GM12878 (cell line): Measurements from ENCODE around the gene TNRC6B. TPM values are rescaled to one million over a fixed set of nuclear protein-coding genes. Genes with fewer than 3 reads are reported as not detected.
A peak's percentile ranks its signal among the peaks of the same experiment; 100 is the strongest.

ENCODE experiments used
- ATAC-seq: fragments of 200-7000 bp; cut with Tn5 transposase; 3 replicates; pipeline ENCODE4 v1.9.1; 2020; ENCODE audit warnings: mild to moderate bottlenecking, moderate library complexity
- BruUV-seq: library from RNA; stranded (reverse); fragments of 400-500 nt; replicated peaks from 2 replicates; lab custom pipeline; 2021; lab: Mats Ljungman, UMichigan
- CTCF ChIA-PET: fragments of 300-600 bp; sonication (Branson Sonifier 250); formaldehyde crosslinking; extraction: SDS; loops from one replicate; lab custom pipeline; 2021; ENCODE audit warnings: inconsistent platforms; lab: Yijun Ruan, JAX
- POLR2A ChIA-PET: fragments of 350-600 bp; formaldehyde crosslinking; extraction: SDS; loops from one replicate; lab custom pipeline; 2021; ENCODE audit warnings: inconsistent platforms; lab: Charles Lee
- RAD21 ChIA-PET: fragments of 300-600 bp; sonication (Branson Sonifier 250); formaldehyde crosslinking; loops from one replicate; lab custom pipeline; 2023; ENCODE audit warnings: antibody characterized with exemption; ENCODE audit not compliant: unreplicated experiment; lab: Charles Lee
- SMC1A ChIA-PET: fragments of 300-600 bp; sonication (Branson Sonifier 250); formaldehyde crosslinking; loops from one replicate; lab custom pipeline; 2023; ENCODE audit not compliant: unreplicated experiment, uncharacterized antibody; lab: Charles Lee
- DNase-seq: peaks from one replicate; pipeline ENCODE4 v3.0.0-alpha.2; 2011; ENCODE audit warnings: low read depth, low spot score
- FAIRE-seq: peaks from 3 replicates; lab custom pipeline; 2011; peaks lifted over from hg19 to GRCh38; lab: Jason Lieb, UNC
- H2AFZ ChIP-seq: 2 replicates; pipeline ENCODE4 v1.6.0; 2011; ENCODE audit warnings: low read depth, low read length, control low read depth; ENCODE audit not compliant: control insufficient read depth
- H3K27ac ChIP-seq: 2 replicates; pipeline ENCODE4 v1.5.1; 2011; ENCODE audit warnings: control low read depth; ENCODE audit not compliant: control insufficient read depth, insufficient read depth
- H3K27me3 ChIP-seq, 2 experiments: replicated peaks in 1 of 2; 2 replicates each; pipeline versions ENCODE4 v1.6.0 to v1.6.1; 2011; ENCODE audit warnings: low read length in 1 of 2; ENCODE audit not compliant: control insufficient read depth in 2 of 2, insufficient read depth in 2 of 2
- H3K36me3 ChIP-seq, 2 experiments: 2 replicates each; pipeline ENCODE4 v1.5.1; 2011; ENCODE audit warnings: low read length in 1 of 2; ENCODE audit not compliant: control insufficient read depth in 2 of 2, insufficient read depth in 2 of 2
- H3K4me1 ChIP-seq: 2 replicates; pipeline ENCODE4 v1.6.1; 2011; ENCODE audit warnings: mild to moderate bottlenecking, low read length, moderate library complexity, mixed read lengths; ENCODE audit not compliant: control insufficient read depth, insufficient read depth
- H3K4me2 ChIP-seq: 2 replicates; pipeline ENCODE4 v1.6.0; 2011; ENCODE audit warnings: control low read depth; ENCODE audit not compliant: control insufficient read depth, insufficient read depth
- H3K4me3 ChIP-seq: fragments of 200-600 bp; sonication (generic); 2 replicates; pipeline ENCODE4 v1.5.1; 2016
- H3K79me2 ChIP-seq: 2 replicates; pipeline ENCODE4 v1.6.0; 2011; ENCODE audit warnings: low read length; ENCODE audit not compliant: control insufficient read depth, insufficient read depth
- H3K9ac ChIP-seq: 2 replicates; pipeline ENCODE4 v1.8.0; 2011; ENCODE audit warnings: low read length, control low read depth, mixed read lengths; ENCODE audit not compliant: control insufficient read depth, insufficient read depth
- H3K9me3 ChIP-seq: replicated peaks from 3 replicates; pipeline ENCODE4 v1.5.1; 2011; ENCODE audit warnings: mild to moderate bottlenecking, low read length; ENCODE audit not compliant: control insufficient read depth, insufficient read depth
- H4K20me1 ChIP-seq: 2 replicates; pipeline ENCODE4 v1.6.0; 2011; ENCODE audit not compliant: control insufficient read depth, insufficient read depth
- BCL3 ChIP-seq: IDR thresholded peaks from 2 replicates; pipeline ENCODE4 v1.6.1; 2011; ENCODE audit warnings: borderline replicate concordance, low read depth, mild to moderate bottlenecking, moderate library complexity, low read length; ENCODE audit not compliant: insufficient read depth, poor library complexity, severe bottlenecking
- CHD4 ChIP-seq: fragments of 200-600 bp; sonication (generic); IDR thresholded peaks from 2 replicates; pipeline ENCODE4 v1.6.1; 2016; ENCODE audit warnings: mild to moderate bottlenecking
- MLLT1 ChIP-seq: fragments of 450-650 bp; IDR thresholded peaks from 2 replicates; pipeline ENCODE4 v1.6.1; 2016; ENCODE audit warnings: mild to moderate bottlenecking
- MTA2 ChIP-seq: fragments of 450-650 bp; IDR thresholded peaks from 2 replicates; pipeline ENCODE4 v1.6.1; 2016; ENCODE audit warnings: low read depth, mild to moderate bottlenecking, moderate library complexity
- NKRF ChIP-seq: fragments of 450-650 bp; conservative IDR thresholded peaks from 2 replicates; pipeline ENCODE4 v1.6.1; 2017; ENCODE audit warnings: mild to moderate bottlenecking, moderate library complexity
- RAD21 ChIP-seq: IDR thresholded peaks from 2 replicates; pipeline ENCODE4 v1.6.1; 2011; ENCODE audit warnings: mild to moderate bottlenecking, low read depth, low read length, moderate library complexity; ENCODE audit not compliant: insufficient read depth
- REST ChIP-seq: IDR thresholded peaks from 2 replicates; pipeline ENCODE4 v1.6.1; 2012; ENCODE audit warnings: mild to moderate bottlenecking, low read depth, low read length
- SRF ChIP-seq, 2 experiments: IDR thresholded peaks; 2 replicates each; pipeline ENCODE4 v1.6.1; 2011; ENCODE audit warnings: low read depth in 2 of 2, low read length in 2 of 2, mild to moderate bottlenecking in 1 of 2, moderate library complexity in 1 of 2
- WGBS: methylation state at CpG from one replicate; pipeline ENCODE4 v1.1.6; 2016; ENCODE audit warnings: low lambda C conversion rate; ENCODE audit not compliant: insufficient replicate concordance, insufficient coverage; ENCODE audit errors: missing lambda C conversion rate; 5-methylcytosine and 5-hydroxymethylcytosine counted together
- in situ Hi-C: fragments of 300-500 bp; cut with MboI; formaldehyde crosslinking; loops from 9 replicates; pipeline ENCODE4 v1.14.3; 2018; ENCODE audit warnings: mixed read lengths
- intact Hi-C: fragments of 100-400 bp; cut with micrococcal nuclease; formaldehyde crosslinking; loops from one replicate; pipeline ENCODE4 v1.14.2; 2022; ENCODE audit not compliant: unreplicated experiment
- polyA plus RNA-seq, 11 experiments: library from polyadenylated mRNA; depleted of rRNA in 4 of 11; unstranded in 6 of 11; stranded (reverse) in 5 of 11; fragments of >200 nt; fragmentation: Nextera tagmentation in 4 of 11; fragmentation: Illumina TruSeq in 1 of 11; extraction: Ambion mirVana in 4 of 11; extraction: Trizol in 1 of 11; gene quantifications; 1 replicate in 1 of 11; 2 replicates in 10 of 11; pipeline versions ENCODE4 v1.2.1 to v1.2.3, GENCODE V29; 2011 to 2016; ENCODE audit warnings: inconsistent platforms in 2 of 11, missing spikeins in 2 of 11, low read depth in 1 of 11
- total RNA-seq, 4 experiments: library from RNA; depleted of rRNA in 3 of 4; stranded (reverse); fragments of >200 nt in 3 of 4; fragmentation: Illumina TruSeq in 1 of 4; extraction: Trizol in 1 of 4; gene quantifications; 2 replicates each; pipeline versions ENCODE4 v1.2.1 to v1.2.3, GENCODE V29; 2013 to 2021

Gene TNRC6B
- total and polyA plus RNA-seq, 10 of the 15 experiments (the other 5 are each of a cell fraction or from before 2014, with no cell fraction given): 3.6 to 32.8 (median 16.4) TPM

GRCh38 chr22:40190501-40190900 is 12.8 kb downstream of the TNRC6B start (continued):
- TF ChIP-seq NKRF (no peak), SRF (IDR thresholded peaks at IDR 0.05; ENCODE audit: low read depth in 2 of 2, low read length in 2 of 2) (no peak), CHD4 (no peak), MTA2 (no peak)

GRCh38 chr22:40193429-40194421 is 16.0 kb downstream of the TNRC6B start:
- in situ Hi-C loops (no loop called here), intact Hi-C loops (no loop called here)
- Histone ChIP-seq H3K27ac (no peak overlapping the region), H2AFZ (no peak overlapping the region), H3K4me1 (peaks cover 15% of the 10 kb centered on the region), H3K4me3 (no peak overlapping the region), H3K27me3 (no peaks in the 10 kb centered on the region), H4K20me1 (no peaks in the 10 kb centered on the region), H3K36me3 (peaks cover 0 to 3% of the 10 kb centered on the region in 2 experiments; a peak in 1 of 4 replicates), H3K9me3 (no peaks in the 10 kb centered on the region), H3K4me2 (no peak overlapping the region), H3K9ac (no peak overlapping the region), H3K79me2 (peaks cover 36% of the 10 kb centered on the region)
- ATAC-seq: no peak; the same call in 2 of the 3 replicates
- BruUV-seq: no TSS peak
- no peak for FAIRE-seq
- CTCF ChIA-PET: interaction anchor here (0.6 to 1.6 kb wide), 7 partner anchors 12 to 155 kb away, joined by 3 read pairs; no protein-coding TSS in a partner anchor
- DNase-seq: no peak
- RAD21 ChIA-PET: interaction anchor here (0.6 to 1.8 kb wide), 5 partner anchors 13 to 169 kb away, joined by 3 to 5 read pairs (median 3); partner anchors contain the start of genes ADSL and TNRC6B
- POLR2A ChIA-PET: interaction anchor here (0.7 to 1.6 kb wide), 3 partner anchors 16 to 503 kb away, joined by 3 read pairs; partner anchors contain the start of gene TNRC6B
- SMC1A ChIA-PET: interaction anchor here (0.9 to 5.7 kb wide), 7 partner anchors 9 to 169 kb away, joined by 3 to 43 read pairs (median 4); partner anchors contain the start of gene TNRC6B
- 88% methylated on average over 13 of the region's 13 CpGs for WGBS
- TF ChIP-seq REST (no peak), MLLT1 (no peak), RAD21 (peak; percentile 30; the same call in 1 of the 2 replicates), BCL3 (no peak)
